ENCODE results near the gene CENPK.
"Not testable (repeated sequence)": the region's sequence is repeated elsewhere in the genome, so short reads cannot be mapped to it uniquely, and the experiment has no call there.

The CENPK gene

DNA sequence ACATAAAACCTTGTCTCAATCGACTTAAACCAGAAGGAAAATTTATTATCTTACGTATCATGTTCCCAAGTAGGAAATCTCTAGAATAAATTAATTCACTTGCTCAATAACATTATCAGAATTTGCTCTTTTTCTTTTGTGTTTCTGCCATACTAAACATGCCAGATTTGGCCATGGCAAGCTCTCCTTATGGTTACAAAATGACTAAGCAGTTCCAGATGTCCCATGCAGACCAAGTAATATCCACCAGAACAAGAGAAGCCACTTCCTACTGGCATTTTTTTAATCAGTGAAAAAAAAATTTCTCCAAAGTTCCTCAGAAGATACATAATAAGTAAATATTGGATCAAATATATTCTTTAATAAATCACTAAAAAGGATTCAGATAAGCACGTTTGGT lies 56.0 kb downstream of the CENPK start:
- DNase-seq: no peak

DNA sequence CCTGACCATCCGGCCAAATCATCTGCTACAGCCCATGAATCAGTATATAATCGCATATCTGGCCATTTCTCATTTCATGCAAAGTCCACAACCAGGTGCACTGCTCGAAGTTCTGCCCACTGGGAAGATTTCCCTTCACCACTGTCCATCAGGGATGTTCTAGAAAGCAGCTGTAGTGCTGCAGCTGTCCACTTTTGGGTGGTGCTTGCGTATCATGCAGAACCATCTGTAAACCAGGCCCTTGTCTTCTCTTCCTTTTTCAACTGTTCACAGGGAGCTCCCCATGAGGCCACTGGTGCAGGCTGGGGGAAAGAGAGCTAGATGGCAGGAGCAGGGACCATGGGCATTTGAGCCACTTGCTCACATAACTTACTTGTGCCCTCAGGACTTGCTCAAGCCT lies 73.8 kb downstream of the CENPK start:
- no peak for DNase-seq

DNA sequence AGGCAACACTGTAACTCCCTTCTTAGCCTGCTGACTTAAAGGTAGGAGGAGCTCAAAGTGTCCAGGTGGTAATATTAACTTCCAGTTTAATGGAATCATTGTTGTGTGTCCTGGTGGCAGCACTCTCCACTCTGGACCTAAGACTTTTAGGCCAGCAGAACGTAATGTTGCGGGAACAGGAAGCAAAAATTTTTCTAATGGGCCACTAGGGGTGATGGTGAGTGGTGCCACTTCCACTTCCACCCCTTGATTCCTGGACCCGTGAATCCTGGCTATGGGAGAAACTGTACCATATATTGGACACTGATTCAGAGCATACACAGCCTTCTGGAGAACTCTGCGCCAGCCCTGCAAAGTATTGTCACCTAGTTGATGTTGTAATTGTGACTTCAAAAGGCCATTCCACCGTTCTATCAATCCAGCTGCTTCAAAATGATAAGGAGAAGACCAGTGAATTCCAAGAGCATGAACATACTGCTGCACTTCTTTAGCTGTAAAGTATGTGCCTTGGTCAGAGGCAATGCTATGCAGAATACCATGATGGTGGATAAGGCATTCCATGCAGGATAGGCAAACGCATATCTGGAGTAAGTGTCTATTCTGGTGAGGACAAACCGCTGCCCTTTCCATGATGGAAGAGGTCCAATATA lies 74.8 kb downstream of the CENPK start:
- DNase-seq: not testable (repeated sequence)

DNA sequence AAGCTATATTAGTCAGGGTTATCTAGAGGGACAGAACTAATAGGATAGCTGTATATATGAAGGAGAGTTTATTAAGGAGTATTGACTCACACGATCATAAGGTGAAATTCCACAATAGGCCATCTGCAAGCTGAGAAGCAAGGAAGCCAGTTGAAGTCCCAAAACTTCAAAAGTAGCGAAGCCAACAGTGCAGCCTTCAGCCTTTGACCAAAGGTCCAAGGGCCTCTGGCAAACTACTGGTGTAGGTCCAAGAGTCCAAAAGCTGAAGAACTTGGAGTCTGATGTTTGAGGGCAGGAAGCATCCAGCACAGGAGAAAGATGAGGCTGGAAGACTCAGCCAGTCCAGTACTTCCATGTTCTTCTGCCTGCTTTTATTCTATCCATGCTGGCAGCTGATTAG lies 76.2 kb downstream of the CENPK start:
- not testable (repeated sequence) for DNase-seq

DNA sequence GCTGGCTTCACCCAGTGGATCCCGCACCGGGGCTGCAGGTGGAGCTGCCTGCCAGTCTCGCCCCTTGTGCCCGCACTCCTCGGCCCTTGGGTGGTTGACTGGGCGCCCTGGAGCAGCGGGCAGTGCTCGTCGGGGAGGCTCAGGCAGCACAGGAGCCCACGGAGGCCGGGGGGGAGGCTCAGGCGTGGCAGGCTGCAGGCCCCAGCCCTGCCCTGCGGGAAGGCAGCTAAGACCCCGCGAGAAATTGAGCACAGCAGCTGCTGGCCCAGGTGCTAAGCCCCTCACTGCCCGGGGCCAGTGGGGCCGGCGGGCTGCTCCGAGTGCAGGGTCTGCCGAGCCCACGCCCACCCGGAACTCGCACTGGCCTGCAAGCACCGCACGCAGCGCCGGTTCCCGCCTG lies 77.6 kb downstream of the CENPK start:
- no peak for DNase-seq

DNA sequence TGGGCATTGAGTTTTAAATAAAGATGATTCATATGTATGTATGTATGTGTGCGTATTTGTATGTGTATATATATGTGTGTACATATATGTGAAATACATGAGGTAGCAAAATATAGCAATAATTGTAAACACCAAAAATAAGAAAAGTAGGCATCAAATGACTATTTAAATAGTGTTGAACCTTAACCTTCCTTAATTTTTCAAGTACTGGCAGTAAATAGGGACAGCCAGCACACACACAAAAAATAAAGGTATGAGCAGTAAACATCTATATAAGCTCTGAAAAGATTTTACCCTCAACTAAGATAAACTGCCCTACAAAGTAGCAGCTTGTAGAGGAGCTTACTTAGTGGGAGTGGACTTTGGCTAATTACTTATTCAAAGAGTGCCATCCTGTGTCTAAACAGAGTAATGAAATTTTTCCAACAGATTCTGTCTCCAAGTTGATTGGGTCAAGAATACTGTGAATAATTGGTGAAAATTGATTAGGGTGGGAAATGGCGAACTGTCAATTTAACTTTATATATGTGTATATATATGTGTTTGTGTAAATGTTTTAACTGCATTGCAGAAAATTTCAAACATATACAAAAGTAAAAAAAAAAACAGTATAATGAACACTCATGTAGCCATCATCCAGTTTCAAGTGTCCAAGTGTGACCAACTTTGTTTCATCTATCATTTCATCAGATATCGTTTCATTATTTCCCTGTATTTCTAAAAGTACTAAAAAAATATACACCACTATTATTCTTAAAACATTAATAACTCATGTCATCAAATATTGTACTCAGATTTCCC lies 79.2 kb downstream of the CENPK start:
- DNase-seq: peak; percentile 56 to 71

DNA sequence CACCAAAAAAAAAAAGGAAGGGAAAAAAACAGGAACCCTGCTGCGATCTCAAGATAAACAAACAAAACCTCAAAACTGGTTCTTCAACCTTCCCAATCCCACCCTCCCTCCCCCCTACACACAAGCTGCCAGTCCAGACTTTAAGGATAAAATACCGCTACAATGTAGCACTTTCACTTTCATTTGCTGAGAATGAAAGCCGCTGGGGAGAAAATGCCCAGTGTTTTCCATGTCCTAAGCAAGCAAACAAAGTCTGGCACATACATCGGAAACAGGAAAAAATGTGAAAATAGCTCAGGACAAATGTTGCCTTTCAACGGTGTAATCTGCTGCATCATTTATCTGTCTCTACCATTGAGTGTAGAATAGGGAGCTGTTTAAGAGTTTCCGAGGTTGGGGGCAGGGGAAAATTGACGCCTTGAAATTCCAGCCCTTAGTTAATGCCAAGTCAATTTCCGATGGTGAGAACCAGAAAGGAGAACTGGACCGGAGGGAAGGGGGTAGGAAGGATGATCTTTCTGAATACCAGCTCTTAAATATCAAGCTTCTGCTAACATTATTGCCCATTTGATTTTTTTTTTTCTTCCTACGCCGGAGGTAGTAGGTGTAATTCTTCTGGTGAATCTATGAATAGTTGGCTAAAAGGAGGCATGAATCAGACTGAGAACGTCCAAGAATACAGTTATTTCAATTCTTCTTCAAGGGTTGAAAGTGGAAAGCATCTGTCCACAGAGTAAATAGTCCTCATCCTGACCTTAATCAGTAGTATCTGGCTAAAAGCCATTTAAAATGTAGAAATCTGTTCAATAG lies 80.0 kb downstream of the CENPK start:
- peak; percentile 20 to 39 for DNase-seq

DNA sequence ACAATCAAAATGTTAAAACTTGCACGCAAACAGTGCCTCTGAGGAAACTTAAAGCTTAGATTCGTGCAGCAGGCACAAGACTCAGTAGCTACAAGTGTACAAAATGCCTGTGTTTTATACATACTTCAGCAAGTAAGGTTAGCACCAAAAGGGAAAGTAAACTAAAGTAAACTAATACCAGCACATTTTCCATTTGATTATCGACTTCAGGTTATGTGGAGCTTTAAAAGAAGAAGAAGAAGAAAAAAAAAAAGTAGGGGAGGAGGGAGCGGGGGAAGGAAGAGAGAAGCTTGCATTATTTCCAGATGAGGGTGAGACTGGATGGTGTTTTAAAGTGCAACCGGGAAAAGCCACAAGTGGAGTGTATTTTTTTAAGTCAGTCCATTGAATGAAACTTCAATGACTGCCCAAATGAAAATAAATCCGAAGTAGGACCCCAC lies 80.7 kb downstream of the CENPK start:
- peak in 1 of 2 donors; percentile 24 for DNase-seq

DNA sequence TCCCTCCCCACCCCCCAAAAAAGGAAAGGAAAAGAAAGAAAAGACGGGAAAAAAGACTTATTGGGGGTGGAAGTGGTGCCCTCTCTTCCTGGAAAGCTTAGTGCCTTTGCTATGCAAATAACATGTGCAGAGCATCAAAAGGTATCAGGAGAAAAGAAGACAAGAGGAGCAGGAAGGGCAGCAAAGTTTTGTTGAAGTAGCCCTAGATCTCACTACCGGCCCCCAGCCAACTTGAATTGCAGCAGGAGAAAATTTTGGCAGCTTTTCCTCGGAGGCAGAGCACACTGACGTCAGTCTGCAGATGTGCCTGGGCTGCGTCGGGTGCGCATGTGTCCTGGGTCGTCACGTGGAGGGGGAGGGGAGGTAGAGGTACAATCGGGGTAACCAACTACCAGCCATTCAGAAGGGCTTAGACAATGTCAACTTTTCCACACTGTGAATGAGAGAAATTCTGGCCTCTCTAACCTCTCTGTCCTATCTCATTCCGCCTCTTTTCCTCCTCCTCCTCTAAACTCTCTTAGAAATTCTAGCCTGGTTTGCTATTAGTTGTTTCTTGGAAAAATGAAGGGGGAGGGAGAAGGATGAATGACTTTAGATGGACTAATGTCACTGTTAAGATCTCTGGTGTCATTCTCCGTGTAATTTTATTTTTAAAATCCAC lies 81.2 kb downstream of the CENPK start, which contains the start of gene ADAMTS6:
TSS of gene ADAMTS6 (minus strand) at position 286 of the 661 bp plus-strand sequence. CDS start 8,247 bp downstream, outside the sequence.
- peak; percentile 45 to 61 for DNase-seq

DNA sequence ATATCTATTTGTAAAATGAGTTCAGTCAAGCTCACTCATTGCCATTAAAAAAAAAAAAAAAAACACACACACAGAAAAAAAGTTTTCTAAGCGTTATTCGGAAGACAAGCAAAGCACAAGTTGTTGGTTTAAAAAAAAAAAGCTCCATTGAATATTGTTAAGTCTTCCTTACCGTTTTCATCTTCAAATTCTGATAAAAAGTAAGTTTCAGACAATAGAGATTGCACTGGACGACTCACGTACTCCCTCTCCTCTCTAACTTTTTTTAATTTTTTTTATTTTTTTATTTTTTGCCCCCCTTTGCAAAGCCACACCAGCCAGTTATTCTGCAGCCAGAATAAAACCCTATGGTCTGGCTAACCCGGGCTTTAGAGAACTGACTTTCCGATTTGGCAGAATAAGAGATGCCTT lies 81.8 kb downstream of the CENPK start:
- DNase-seq: no peak

DNA sequence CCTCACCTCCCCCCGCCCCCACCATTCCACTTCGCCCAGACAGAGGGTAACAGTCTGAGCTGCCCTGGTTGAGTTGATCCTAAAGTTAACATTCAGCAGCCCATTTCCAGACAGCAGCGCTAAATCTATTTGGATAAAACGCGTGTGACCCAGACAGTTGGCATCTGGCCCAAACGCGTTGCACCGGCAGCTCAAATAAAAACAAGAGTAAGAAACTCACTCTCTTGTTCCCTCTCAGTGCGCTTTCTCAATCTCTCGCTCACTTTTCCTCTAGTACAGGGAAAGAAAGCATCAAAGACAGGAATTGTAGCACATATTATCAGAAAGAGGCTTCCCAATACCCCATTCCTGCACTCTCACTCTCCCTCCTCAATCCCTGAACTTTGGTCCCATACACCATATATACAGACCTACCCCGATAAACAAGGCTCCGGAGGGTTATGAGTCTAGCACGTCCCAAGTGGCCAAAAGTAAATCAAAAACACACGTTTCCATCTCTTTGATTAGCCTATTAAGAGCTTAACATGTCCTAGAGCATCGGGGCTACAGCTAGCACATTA lies 82.6 kb downstream of the CENPK start:
- DNase-seq: peak in 1 of 2 donors; percentile 14

DNA sequence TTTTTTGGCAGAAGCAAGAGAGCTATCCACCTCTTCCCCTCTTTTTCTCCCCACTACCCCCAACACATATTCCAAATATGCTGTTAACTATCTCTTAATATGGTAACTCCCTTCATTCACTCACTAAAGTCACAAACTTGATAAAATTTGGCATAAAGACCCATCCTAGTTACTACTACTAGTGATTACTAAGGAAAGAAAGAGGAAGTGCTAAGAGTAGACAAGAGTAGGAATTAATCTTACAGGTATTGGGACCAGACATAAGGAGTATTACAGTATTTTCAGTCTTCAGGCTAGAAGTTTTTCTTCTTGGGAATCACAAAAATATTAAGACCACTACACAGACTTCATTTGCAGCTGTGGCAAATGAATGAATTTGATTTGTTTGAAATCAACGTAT lies 83.4 kb downstream of the CENPK start:
- no peak for DNase-seq

DNA sequence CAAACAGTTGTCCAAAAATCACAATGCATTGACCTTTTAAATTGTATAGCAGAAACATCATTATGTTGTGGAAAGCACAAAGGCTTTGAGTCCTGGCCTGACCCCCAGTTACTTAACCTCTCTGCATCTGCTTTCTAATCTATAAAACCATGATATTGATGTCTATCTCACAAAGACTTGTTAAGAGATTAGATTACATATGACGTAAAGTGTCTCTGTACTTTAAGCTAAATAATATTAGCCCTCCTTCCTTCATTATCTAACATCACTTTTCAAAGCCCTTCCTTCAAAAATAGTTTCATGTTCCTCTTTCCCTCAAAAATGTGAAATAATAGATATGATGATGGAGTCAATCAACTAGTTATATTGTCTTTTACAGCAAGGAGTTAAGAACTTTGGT lies 84.6 kb downstream of the CENPK start:
- DNase-seq: no peak

DNA sequence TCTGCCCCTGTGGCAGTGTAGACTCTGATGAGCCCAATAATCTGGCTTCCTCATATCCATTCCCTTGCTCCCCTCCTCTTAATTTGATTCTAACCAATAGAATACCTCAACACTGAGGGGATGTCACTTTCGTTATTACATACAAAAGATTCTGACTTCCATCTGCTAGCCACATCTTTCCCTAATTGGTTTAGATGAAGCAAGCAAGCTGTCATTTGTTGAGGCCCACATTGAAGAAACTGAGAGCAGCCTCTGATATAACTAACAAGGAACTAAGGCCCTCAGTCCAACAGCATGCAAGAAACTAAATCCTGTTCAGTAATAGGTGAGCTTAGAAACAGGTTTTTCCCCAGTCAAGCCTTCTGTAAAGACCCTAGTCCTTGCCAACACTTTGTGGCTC lies 87.1 kb downstream of the CENPK start:
- DNase-seq: no peak

DNA sequence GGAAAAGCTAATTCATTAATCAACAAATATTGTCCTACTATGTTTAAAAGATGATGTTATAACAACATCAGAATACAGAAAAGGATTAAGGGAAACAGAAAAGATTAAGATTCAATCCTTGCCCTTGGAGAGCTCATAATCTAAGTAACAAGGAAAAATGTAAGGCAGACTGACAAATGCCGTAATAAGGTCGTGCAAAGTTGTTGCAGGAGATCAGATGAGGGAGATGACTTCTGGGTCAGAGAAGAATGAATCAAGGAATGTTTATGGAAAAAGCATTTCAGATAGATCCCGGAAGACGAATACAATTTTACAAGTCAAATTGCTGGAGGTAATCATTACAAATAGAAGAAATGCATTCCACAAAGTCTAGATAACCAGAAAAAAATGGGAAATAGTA lies 87.6 kb downstream of the CENPK start:
- DNase-seq: no peak

DNA sequence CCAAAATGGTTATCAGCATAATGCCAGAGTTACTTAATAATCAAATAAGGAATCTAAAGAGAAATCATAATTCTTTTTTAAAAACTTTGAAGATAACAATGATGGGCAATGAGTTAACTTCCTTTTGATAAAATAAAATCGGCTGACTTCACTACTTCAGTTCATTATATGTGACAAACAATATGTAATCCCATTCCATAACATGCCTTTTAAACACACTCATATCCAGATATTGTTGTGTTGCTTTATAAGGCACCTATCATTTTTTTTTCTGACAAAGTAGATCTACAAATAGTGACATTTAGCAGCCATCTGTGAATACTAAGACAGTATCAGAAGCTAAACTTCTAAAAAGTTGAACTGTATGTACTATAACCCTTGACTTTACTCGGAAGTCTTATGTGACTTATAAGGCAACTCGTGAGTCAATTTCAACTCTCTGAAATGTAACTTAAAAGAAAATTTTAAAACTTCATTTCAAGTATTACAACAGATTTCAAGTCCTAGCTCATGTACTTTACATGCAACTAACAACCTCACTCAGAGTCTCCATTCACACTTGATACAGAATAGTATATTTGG lies 88.7 kb downstream of the CENPK start:
- no peak for DNase-seq

DNA sequence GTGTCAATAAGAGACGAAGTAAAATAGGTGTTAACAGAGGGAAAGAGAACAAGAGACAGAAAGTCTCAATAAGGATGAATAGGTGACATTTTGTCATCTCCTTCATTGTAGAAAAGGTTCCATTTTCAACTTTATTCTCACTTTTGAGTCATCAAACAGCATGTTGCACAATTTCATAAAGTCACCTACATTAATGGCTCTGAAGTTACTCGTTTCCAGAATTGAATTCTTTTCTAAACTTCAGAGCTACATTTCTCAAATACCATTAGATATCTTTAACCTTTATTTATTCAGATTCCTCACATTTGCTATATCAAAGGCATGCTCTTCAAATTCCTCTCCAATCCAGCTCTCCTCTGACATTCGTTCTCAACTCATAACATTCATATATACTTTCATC lies 94.3 kb downstream of the CENPK start:
- DNase-seq: no peak
